Glutamatergic neuron (in vitro differentiated cells): ENCODE results near the gene TMEM51. TPM values are rescaled to one million over a fixed set of nuclear protein-coding genes. Genes with fewer than 3 reads are reported as not detected.

ENCODE experiments used
- DNase-seq: peaks from one replicate; pipeline ENCODE4 v3.0.0; 2022
- H3K27ac Mint-ChIP-seq: one replicate; pipeline ENCODE4 v1.8.0; 2020; ENCODE audit warnings: mild to moderate bottlenecking, mixed read lengths, inconsistent platforms; ENCODE audit not compliant: unreplicated experiment
- H3K27me3 Mint-ChIP-seq: one replicate; pipeline ENCODE4 v1.8.0; 2020; ENCODE audit warnings: mild to moderate bottlenecking, moderate library complexity, mixed read lengths, inconsistent platforms; ENCODE audit not compliant: unreplicated experiment
- H3K36me3 Mint-ChIP-seq: one replicate; pipeline ENCODE4 v1.8.0; 2020; ENCODE audit warnings: mild to moderate bottlenecking, mixed read lengths, inconsistent platforms; ENCODE audit not compliant: unreplicated experiment
- H3K4me1 Mint-ChIP-seq: one replicate; pipeline ENCODE4 v1.8.0; 2020; ENCODE audit warnings: mild to moderate bottlenecking, low read depth, mixed read lengths, inconsistent platforms; ENCODE audit not compliant: unreplicated experiment
- H3K4me3 Mint-ChIP-seq: one replicate; pipeline ENCODE4 v1.8.0; 2020; ENCODE audit warnings: mild to moderate bottlenecking, mixed read lengths, inconsistent platforms; ENCODE audit not compliant: unreplicated experiment
- H3K9me3 Mint-ChIP-seq: one replicate; pipeline ENCODE4 v1.8.0; 2020; ENCODE audit warnings: mild to moderate bottlenecking, moderate library complexity, mixed read lengths, inconsistent platforms; ENCODE audit not compliant: unreplicated experiment
- total RNA-seq: library from RNA; stranded (reverse); fragmentation: NEBNext Ultra II Directional; extraction: Animal tissue kit (Norgen Biotek cat#: 25700); gene quantifications from one replicate; pipeline ENCODE4 v1.2.1, GENCODE V29; 2021; ENCODE audit not compliant: unreplicated experiment
- TF ChIP-seq, protein P1 (sequence below): fragments of 200-600 bp; sonication (generic); IDR thresholded peaks from one replicate; pipeline ENCODE4 v1.5.0; 2021; ENCODE audit not compliant: partially characterized antibody, unreplicated experiment

Gene TMEM51
- total RNA-seq, 1 donor from 2014 or later = 3.2 TPM

DNA sequence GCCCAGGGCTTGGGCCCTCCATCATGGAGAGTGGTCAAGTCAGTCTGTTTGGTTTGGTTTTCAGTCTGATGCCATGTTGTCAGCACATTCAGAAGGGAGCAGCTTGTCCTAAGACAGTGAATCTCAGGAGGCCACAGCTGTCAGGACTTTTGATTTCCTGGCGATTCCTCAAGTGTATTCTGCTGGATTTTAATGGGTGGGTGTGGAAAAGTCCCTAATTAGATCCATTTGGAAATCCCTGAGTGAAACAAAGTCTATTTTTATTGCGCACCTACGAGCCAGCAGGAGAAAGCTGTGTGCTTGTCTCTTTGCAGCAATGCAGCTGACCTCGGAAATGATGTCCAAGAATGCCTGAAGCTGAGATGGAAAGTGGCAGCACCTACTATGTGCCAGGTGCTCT is 71.9 kb downstream of the TMEM51 start:
- peaks cover 17% of the 10 kb centered on the region for H3K4me1 Mint-ChIP-seq
- H3K4me3 Mint-ChIP-seq = no peak overlapping the region
- peaks cover 5% of the 10 kb centered on the region for H3K27me3 Mint-ChIP-seq
- TF ChIP-seq, protein P1, sequence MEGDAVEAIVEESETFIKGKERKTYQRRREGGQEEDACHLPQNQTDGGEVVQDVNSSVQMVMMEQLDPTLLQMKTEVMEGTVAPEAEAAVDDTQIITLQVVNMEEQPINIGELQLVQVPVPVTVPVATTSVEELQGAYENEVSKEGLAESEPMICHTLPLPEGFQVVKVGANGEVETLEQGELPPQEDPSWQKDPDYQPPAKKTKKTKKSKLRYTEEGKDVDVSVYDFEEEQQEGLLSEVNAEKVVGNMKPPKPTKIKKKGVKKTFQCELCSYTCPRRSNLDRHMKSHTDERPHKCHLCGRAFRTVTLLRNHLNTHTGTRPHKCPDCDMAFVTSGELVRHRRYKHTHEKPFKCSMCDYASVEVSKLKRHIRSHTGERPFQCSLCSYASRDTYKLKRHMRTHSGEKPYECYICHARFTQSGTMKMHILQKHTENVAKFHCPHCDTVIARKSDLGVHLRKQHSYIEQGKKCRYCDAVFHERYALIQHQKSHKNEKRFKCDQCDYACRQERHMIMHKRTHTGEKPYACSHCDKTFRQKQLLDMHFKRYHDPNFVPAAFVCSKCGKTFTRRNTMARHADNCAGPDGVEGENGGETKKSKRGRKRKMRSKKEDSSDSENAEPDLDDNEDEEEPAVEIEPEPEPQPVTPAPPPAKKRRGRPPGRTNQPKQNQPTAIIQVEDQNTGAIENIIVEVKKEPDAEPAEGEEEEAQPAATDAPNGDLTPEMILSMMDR = no peak
- H3K27ac Mint-ChIP-seq = peak overlapping the region; percentile 39
- no peaks in the 10 kb centered on the region for H3K36me3 Mint-ChIP-seq
- H3K9me3 Mint-ChIP-seq = peaks cover 6% of the 10 kb centered on the region
- no peak for DNase-seq

DNA sequence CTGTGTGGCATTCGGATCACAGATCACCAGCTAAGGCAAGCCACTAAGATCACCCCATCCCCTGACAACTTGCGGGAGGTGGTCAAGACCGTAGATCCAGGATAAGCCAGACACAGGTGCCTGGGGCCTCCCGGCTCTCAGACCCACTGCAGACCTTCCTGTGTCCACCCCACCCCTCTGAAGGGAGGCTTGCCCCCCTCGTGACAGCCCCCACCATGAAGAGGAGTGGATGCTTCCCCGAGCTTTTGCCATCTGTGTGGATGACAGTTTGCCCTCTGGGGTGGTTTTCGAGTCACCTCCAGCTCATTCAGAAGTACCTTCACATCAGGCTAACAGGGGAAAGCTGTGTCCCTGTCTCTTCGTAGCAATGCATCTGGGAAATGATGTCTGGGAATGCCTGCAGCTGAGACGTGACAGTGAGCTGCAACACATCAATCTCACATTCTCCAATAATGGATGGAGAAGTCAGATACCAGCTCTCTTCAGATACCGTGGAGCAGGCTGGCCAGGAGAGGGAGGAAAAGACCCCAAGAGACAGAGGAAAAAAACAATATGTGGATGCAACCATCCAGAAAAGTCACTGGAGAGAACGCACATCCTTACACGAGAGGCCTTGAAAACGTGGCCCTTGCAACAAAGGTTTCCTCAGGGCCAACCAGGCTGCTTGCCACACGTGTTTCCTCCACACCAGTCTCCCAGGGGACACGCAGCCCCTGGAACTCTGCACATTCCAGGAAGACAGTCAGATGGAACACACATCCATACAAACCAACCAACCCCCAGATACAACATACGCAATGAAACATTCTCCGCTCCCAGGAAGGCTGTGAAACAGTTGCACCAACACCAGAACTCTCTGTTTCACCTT is 73.1 kb downstream of the TMEM51 start:
- Mint-ChIP-seq H3K36me3 (no peaks in the 10 kb centered on the region), H3K27ac (peak overlapping the region; percentile 39), H3K4me1 (peaks cover 17% of the 10 kb centered on the region), H3K4me3 (no peak overlapping the region), H3K9me3 (peaks cover 7% of the 10 kb centered on the region), H3K27me3 (peaks cover 2% of the 10 kb centered on the region)
- no peak for DNase-seq
- TF ChIP-seq, protein P1 = no peak

- no peak for DNase-seq
- TF ChIP-seq, protein P1 = no peak
- H3K27ac Mint-ChIP-seq = no peak overlapping the region
- H3K4me1 Mint-ChIP-seq = peaks cover 17% of the 10 kb centered on the region
- no peaks in the 10 kb centered on the region for H3K27me3 Mint-ChIP-seq
- H3K4me3 Mint-ChIP-seq = no peak overlapping the region
- H3K9me3 Mint-ChIP-seq = peaks cover 6% of the 10 kb centered on the region
- no peaks in the 10 kb centered on the region for H3K36me3 Mint-ChIP-seq
Observed at GRCh38 chr1:15229707-15230131, 76.2 kb downstream of the TMEM51 start.

- H3K4me3 Mint-ChIP-seq = no peak overlapping the region
- no peaks in the 10 kb centered on the region for H3K36me3 Mint-ChIP-seq
- no peak for DNase-seq
- H3K27ac Mint-ChIP-seq = no peak overlapping the region
- H3K27me3 Mint-ChIP-seq = no peaks in the 10 kb centered on the region
- peaks cover 6% of the 10 kb centered on the region for H3K4me1 Mint-ChIP-seq
- TF ChIP-seq, protein P1 = no peak
- peaks cover 2% of the 10 kb centered on the region for H3K9me3 Mint-ChIP-seq
Observed at GRCh38 chr1:15231714-15232201, 78.2 kb downstream of the TMEM51 start.

GRCh38 chr1:15233689-15234088 is 80.1 kb downstream of the TMEM51 start:
- H3K4me1 Mint-ChIP-seq = no peaks in the 10 kb centered on the region
- H3K9me3 Mint-ChIP-seq = peaks cover 2% of the 10 kb centered on the region
- no peak overlapping the region for H3K27ac Mint-ChIP-seq
- H3K4me3 Mint-ChIP-seq = no peak overlapping the region
- no peak for DNase-seq
- no peaks in the 10 kb centered on the region for H3K27me3 Mint-ChIP-seq
- no peaks in the 10 kb centered on the region for H3K36me3 Mint-ChIP-seq
- TF ChIP-seq, protein P1 = no peak
